Hypothalamus (tissue), 51 donors: Measurements from ENCODE around the gene PLCG2.
A peak's percentile ranks its signal among the peaks of the same experiment; 100 is the strongest.
"Not testable (repeated sequence)": the region's sequence is repeated elsewhere in the genome, so short reads cannot be mapped to it uniquely, and the experiment has no call there.

Source experiments
- DNase-seq, 51 donors: peaks; one replicate each; lab custom pipeline; 2025; lab: John Stamatoyannopoulos, UW

The PLCG2 gene

GRCh38 chr16:81786868-81787267 lies 7.8 kb downstream of the PLCG2 start:
- no peak for DNase-seq

GRCh38 chr16:81787659-81788058 lies 8.6 kb downstream of the PLCG2 start:
- DNase-seq = no peak

- no peak for DNase-seq
Measured at GRCh38 chr16:81790277-81790676, 11.2 kb downstream of the PLCG2 start.

GRCh38 chr16:81790830-81791435 lies 11.8 kb downstream of the PLCG2 start:
- no peak for DNase-seq

- no peak for DNase-seq
Measured at GRCh38 chr16:81792828-81793227, 13.7 kb downstream of the PLCG2 start.

- no peak for DNase-seq
Measured at GRCh38 chr16:81795193-81795592, 16.1 kb downstream of the PLCG2 start.

- peak in 3 of 51 donors; percentile 4 to 11 (median 8) for DNase-seq
Measured at GRCh38 chr16:81796035-81796434, 16.9 kb downstream of the PLCG2 start.

- DNase-seq = no peak
Measured at GRCh38 chr16:81796583-81797346, 17.7 kb downstream of the PLCG2 start.

GRCh38 chr16:81797443-81797842 lies 18.4 kb downstream of the PLCG2 start:
- DNase-seq = peak in 1 of 51 donors; percentile 7

- DNase-seq = no peak
Measured at GRCh38 chr16:81798311-81799137, 19.4 kb downstream of the PLCG2 start.

GRCh38 chr16:81799138-81799504 lies 20.0 kb downstream of the PLCG2 start:
- no peak for DNase-seq

- not testable (repeated sequence) for DNase-seq
Measured at GRCh38 chr16:81801724-81802123, 22.6 kb downstream of the PLCG2 start.

- DNase-seq = no peak
Measured at GRCh38 chr16:81803332-81803731, 24.2 kb downstream of the PLCG2 start.

GRCh38 chr16:81804134-81804610 lies 25.1 kb downstream of the PLCG2 start:
- no peak for DNase-seq

- no peak for DNase-seq
Measured at GRCh38 chr16:81806696-81807095, 27.6 kb downstream of the PLCG2 start.

GRCh38 chr16:81807767-81808358 lies 28.8 kb downstream of the PLCG2 start:
- no peak for DNase-seq

- no peak for DNase-seq
Measured at GRCh38 chr16:81808933-81809480, 29.9 kb downstream of the PLCG2 start.

GRCh38 chr16:81809567-81809966 lies 30.5 kb downstream of the PLCG2 start:
- DNase-seq = no peak

- no peak for DNase-seq
Measured at GRCh38 chr16:81810361-81810760, 31.3 kb downstream of the PLCG2 start.

- DNase-seq = no peak
Measured at GRCh38 chr16:81810894-81811538, 31.9 kb downstream of the PLCG2 start.
